Activated CD8-positive, alpha-beta T cell treated with anti-CD3 and anti-CD28 coated beads for 36 hours (primary cell): ENCODE results near the gene TOR2A. TPM values are rescaled to one million over a fixed set of nuclear protein-coding genes. Genes with fewer than 3 reads are reported as not detected.

Source experiments
- ATAC-seq: fragments of 200-7000 bp; cut with Tn5 transposase; one replicate; pipeline ENCODE4 v1.10.0; 2021; ENCODE audit warnings: mild to moderate bottlenecking, moderate library complexity
- CTCF ChIA-PET: fragments of 350-600 bp; sonication (Branson Sonifier 250); formaldehyde crosslinking; loops from one replicate; lab custom pipeline; 2021; ENCODE audit warnings: antibody characterized with exemption; lab: Charles Lee
- POLR2A ChIA-PET: fragments of 350-600 bp; sonication (Branson Sonifier 250); formaldehyde crosslinking; loops from one replicate; lab custom pipeline; 2021; ENCODE audit warnings: antibody characterized with exemption; lab: Charles Lee
- DNase-seq: peaks from one replicate; pipeline ENCODE4 v3.0.0-alpha.2; 2020
- H3K27ac Mint-ChIP-seq: one replicate; pipeline ENCODE4 v1.8.0; 2021; ENCODE audit warnings: mild to moderate bottlenecking, mixed read lengths
- H3K27me3 Mint-ChIP-seq: one replicate; pipeline ENCODE4 v1.8.0; 2021; ENCODE audit warnings: mixed read lengths
- H3K36me3 Mint-ChIP-seq: one replicate; pipeline ENCODE4 v1.8.0; 2021; ENCODE audit warnings: low read depth, mixed read lengths
- H3K4me1 Mint-ChIP-seq: one replicate; pipeline ENCODE4 v1.8.0; 2021; ENCODE audit warnings: low read depth, mixed read lengths
- H3K4me3 Mint-ChIP-seq: one replicate; pipeline ENCODE4 v1.8.0; 2021; ENCODE audit warnings: mild to moderate bottlenecking, moderate library complexity, mixed read lengths
- H3K9me3 Mint-ChIP-seq: one replicate; pipeline ENCODE4 v1.8.0; 2021; ENCODE audit warnings: mixed read lengths
- CTCF ChIP-seq: fragments of 200-600 bp; IDR thresholded peaks from one replicate; pipeline ENCODE4 v1.8.0; 2022; ENCODE audit warnings: antibody characterized with exemption, mild to moderate bottlenecking
- intact Hi-C: fragments of 100-400 bp; cut with micrococcal nuclease; formaldehyde crosslinking; loops from one replicate; pipeline ENCODE4 v1.10.0; 2022
- total RNA-seq, 2 experiments: library from RNA; stranded (reverse); gene quantifications; one replicate each; pipeline ENCODE4 v1.2.3, GENCODE V29; 2021

TOR2A gene
- total RNA-seq, 2 experiments from 2014 or later, result 14.4 to 16.1 TPM

GRCh38 chr9:127780126-127780885, 45.2 kb upstream of the TOR2A start:
- H3K36me3 Mint-ChIP-seq, result peaks cover 19% of the 10 kb centered on the region
- CTCF ChIA-PET, result interaction anchor here (1.3 to 10.7 kb wide), 2 partner anchors 11 to 141 kb away, joined by 3 to 144 read pairs; no protein-coding TSS in a partner anchor
- peak overlapping the region; percentile 99 for H3K27ac Mint-ChIP-seq
- H3K4me1 Mint-ChIP-seq, result peaks cover 51% of the 10 kb centered on the region
- DNase-seq (no peak), ATAC-seq (no peak)
- no peaks in the 10 kb centered on the region for H3K9me3 Mint-ChIP-seq
- intact Hi-C loops, result loop anchor here (5.0 kb wide), 2 partner anchors 43 to 137 kb away; partner anchors contain the start of genes ST6GALNAC4 and TOR2A
- H3K27me3 Mint-ChIP-seq, result no peaks in the 10 kb centered on the region
- H3K4me3 Mint-ChIP-seq, result peak overlapping the region; percentile 10
- POLR2A ChIA-PET, result interaction anchor here (0.7 to 3.7 kb wide), 5 partner anchors 9 to 335 kb away, joined by 3 to 35 read pairs (median 4); partner anchors contain the start of genes LRSAM1 and RPL12
- no peak for TF ChIP-seq CTCF

GRCh38 chr9:127779136-127779981, 44.3 kb upstream of the TOR2A start:
- no peak for TF ChIP-seq CTCF
- H3K4me3 Mint-ChIP-seq, result peak overlapping the region; percentile 99
- ATAC-seq (peak; percentile 57), DNase-seq (peak; percentile 87)
- H3K4me1 Mint-ChIP-seq, result peaks cover 47% of the 10 kb centered on the region
- H3K9me3 Mint-ChIP-seq, result no peaks in the 10 kb centered on the region
- ChIA-PET POLR2A (interaction anchor here (0.7 to 3.7 kb wide), 12 partner anchors 8 to 334 kb away, joined by 3 to 35 read pairs (median 6); partner anchors contain the start of genes LRSAM1, RPL12, ST6GALNAC4 and TOR2A), CTCF (interaction anchor here (2.4 to 10.7 kb wide), 2 partner anchors 11 to 45 kb away, joined by 8 to 144 read pairs; partner anchors contain the start of gene TOR2A)
- no peaks in the 10 kb centered on the region for H3K27me3 Mint-ChIP-seq
- peaks cover 21% of the 10 kb centered on the region for H3K36me3 Mint-ChIP-seq
- H3K27ac Mint-ChIP-seq, result peak overlapping the region; percentile 99
- intact Hi-C loops, result no loop called here

- Mint-ChIP-seq H3K9me3 (no peaks in the 10 kb centered on the region), H3K4me1 (peaks cover 45% of the 10 kb centered on the region), H3K27me3 (no peaks in the 10 kb centered on the region), H3K27ac (peak within 1 kb of the TSS; percentile 99), H3K36me3 (peaks cover 26% of the 10 kb centered on the region), H3K4me3 (peak within 1 kb of the TSS; percentile 99)
- peak; percentile 22 for ATAC-seq
- DNase-seq, result peak; percentile 69
- CTCF ChIA-PET, result interaction anchor here (2.4 to 10.7 kb wide), 2 partner anchors 10 to 44 kb away, joined by 8 to 144 read pairs; partner anchors contain the start of gene TOR2A
- intact Hi-C loops, result no loop called here
- TF ChIP-seq CTCF, result no peak
- POLR2A ChIA-PET, result interaction anchor here (0.5 to 3.7 kb wide), 12 partner anchors 9 to 328 kb away, joined by 3 to 35 read pairs (median 6); partner anchors contain the start of genes DPM2, LRSAM1, RPL12 and ST6GALNAC4
Measured at GRCh38 chr9:127778280-127779135, 43.4 kb upstream of the TOR2A start, which contains the start of gene SH2D3C. Gene SH2D3C (minus strand): TSS chr9:127778666. CDS start chr9:127778627, 39 bp downstream.

GRCh38 chr9:127777368-127777980, 42.4 kb upstream of the TOR2A start:
- POLR2A ChIA-PET, result interaction anchor here (0.5 to 3.7 kb wide), 7 partner anchors 8 to 326 kb away, joined by 3 to 35 read pairs (median 5); partner anchors contain the start of genes DPM2, LRSAM1, RPL12 and ST6GALNAC4
- TF ChIP-seq CTCF, result no peak
- peak overlapping the region; percentile 99 for H3K4me3 Mint-ChIP-seq
- peaks cover 30% of the 10 kb centered on the region for H3K36me3 Mint-ChIP-seq
- DNase-seq, result peak; percentile 45
- ATAC-seq, result no peak
- H3K9me3 Mint-ChIP-seq, result no peaks in the 10 kb centered on the region
- CTCF ChIA-PET, result interaction anchor here (2.4 kb wide), 1 partner anchor 43 kb away, joined by 8 read pairs; the partner anchor contains the start of gene TOR2A
- peak overlapping the region; percentile 99 for H3K27ac Mint-ChIP-seq
- peaks cover 35% of the 10 kb centered on the region for H3K4me1 Mint-ChIP-seq
- H3K27me3 Mint-ChIP-seq, result no peaks in the 10 kb centered on the region
- intact Hi-C loops, result no loop called here
